Central memory CD8-positive, alpha-beta T cell (primary cell): ENCODE measurements around the gene CNTNAP2.
"Not testable (repeated sequence)": the region's sequence is repeated elsewhere in the genome, so short reads cannot be mapped to it uniquely, and the experiment has no call there.

Source experiments
- ATAC-seq: fragments of 150-1000 bp; cut with Tn5 transposase; replicated peaks from 2 replicates; pipeline ENCODE4 v1.10.0; 2022; ENCODE audit warnings: mild to moderate bottlenecking, moderate FRiP score, moderate number of reproducible peaks; ENCODE audit not compliant: poor library complexity, severe bottlenecking; ENCODE audit errors: extremely low read depth
- DNase-seq, 2 donors: peaks; one replicate each; pipeline ENCODE4 v3.0.0; 2021; ENCODE audit warnings: low spot score in 2 of 2
- H3K27ac Mint-ChIP-seq: one replicate; pipeline ENCODE4 v1.8.0; 2022; ENCODE audit warnings: low read depth, mild to moderate bottlenecking, moderate library complexity, mixed read lengths
- H3K27me3 Mint-ChIP-seq: one replicate; pipeline ENCODE4 v1.8.0; 2022; ENCODE audit warnings: mixed read lengths
- H3K36me3 Mint-ChIP-seq: one replicate; pipeline ENCODE4 v1.8.0; 2022; ENCODE audit warnings: mild to moderate bottlenecking, moderate library complexity, mixed read lengths; ENCODE audit not compliant: insufficient read depth
- H3K4me1 Mint-ChIP-seq: one replicate; pipeline ENCODE4 v1.8.0; 2022; ENCODE audit warnings: mixed read lengths
- H3K4me3 Mint-ChIP-seq: one replicate; pipeline ENCODE4 v1.8.0; 2022; ENCODE audit warnings: mild to moderate bottlenecking, moderate library complexity, mixed read lengths
- H3K9me3 Mint-ChIP-seq: one replicate; pipeline ENCODE4 v1.8.0; 2022; ENCODE audit warnings: mixed read lengths

The CNTNAP2 gene

DNA sequence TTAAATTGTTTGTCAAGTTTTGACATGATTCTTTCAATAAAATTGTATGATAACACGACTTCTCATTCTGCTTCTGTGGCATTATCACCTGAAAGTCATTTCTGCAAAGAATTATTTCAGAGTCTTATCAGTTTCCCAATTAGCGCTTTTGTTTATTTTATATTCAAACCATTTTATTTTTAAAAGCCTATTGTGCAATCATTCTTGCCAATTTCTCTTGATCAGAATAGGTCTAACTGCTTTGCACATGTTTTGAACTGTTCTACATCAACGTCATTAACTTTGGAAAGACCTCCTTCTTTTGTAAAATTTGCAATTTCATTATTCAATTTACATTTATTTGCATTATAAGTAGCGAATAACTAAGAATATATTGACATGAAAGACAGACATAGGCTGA, 758.1 kb downstream of the CNTNAP2 start:
- H3K27me3 Mint-ChIP-seq, result no peaks in the 10 kb centered on the region
- ATAC-seq (no peak), DNase-seq (no peak)
- H3K27ac Mint-ChIP-seq, result no peak overlapping the region
- H3K4me3 Mint-ChIP-seq, result no peak overlapping the region
- H3K9me3 Mint-ChIP-seq, result peaks cover 25% of the 10 kb centered on the region
- H3K4me1 Mint-ChIP-seq, result no peaks in the 10 kb centered on the region
- no peaks in the 10 kb centered on the region for H3K36me3 Mint-ChIP-seq

DNA sequence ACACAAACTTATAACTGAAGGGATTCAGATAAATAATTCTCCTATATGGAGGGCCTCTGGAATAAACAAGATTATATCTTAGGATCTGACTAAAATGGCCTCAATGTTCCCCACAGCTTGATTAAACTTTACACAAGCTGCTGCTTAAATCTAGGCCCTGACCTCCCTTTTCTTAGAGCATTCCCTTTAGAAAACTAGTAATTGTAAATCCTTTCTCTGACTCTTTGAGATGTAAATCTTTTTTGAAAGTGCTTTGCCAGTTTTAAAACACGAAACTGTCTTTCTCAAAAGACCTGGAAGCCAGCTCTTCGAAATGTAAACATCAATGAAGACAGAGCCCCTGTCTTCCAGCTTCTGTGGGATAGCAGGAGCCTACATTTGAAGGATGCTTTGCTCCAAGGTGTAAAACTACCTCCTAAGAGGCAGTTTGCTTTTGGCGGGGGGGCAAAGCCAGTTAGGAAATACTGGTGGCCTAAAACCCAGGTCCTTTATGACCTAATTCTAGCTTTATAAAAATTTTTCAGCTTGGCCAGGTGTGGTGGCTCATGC, 758.7 kb downstream of the CNTNAP2 start:
- DNase-seq (no peak), ATAC-seq (no peak)
- no peak overlapping the region for H3K27ac Mint-ChIP-seq
- H3K4me3 Mint-ChIP-seq, result no peak overlapping the region
- no peaks in the 10 kb centered on the region for H3K4me1 Mint-ChIP-seq
- H3K9me3 Mint-ChIP-seq, result peaks cover 19% of the 10 kb centered on the region
- no peaks in the 10 kb centered on the region for H3K36me3 Mint-ChIP-seq
- no peaks in the 10 kb centered on the region for H3K27me3 Mint-ChIP-seq

DNA sequence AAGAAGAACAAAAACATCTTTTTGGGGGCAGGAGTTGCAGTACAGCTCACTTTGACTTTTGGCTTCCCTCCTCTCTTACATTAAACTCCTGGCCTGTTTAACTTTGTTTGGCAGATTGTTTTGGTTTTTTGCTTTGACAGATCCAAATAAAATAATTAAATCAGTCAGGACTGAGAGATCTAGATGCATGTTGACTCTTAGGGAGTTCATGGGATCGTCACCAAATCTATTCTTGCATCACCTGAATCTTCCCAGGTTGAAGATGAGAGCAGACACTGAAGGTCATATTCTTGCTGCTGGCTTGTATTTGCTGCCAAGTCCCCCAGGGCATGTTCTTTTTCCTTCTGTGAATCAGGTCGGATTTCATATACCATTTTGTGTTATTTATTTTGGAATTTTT, 759.4 kb downstream of the CNTNAP2 start:
- Mint-ChIP-seq H3K27ac (no peak overlapping the region), H3K9me3 (peaks cover 19% of the 10 kb centered on the region), H3K4me3 (no peak overlapping the region), H3K27me3 (no peaks in the 10 kb centered on the region), H3K4me1 (no peaks in the 10 kb centered on the region), H3K36me3 (no peaks in the 10 kb centered on the region)
- DNase-seq (no peak), ATAC-seq (no peak)

DNA sequence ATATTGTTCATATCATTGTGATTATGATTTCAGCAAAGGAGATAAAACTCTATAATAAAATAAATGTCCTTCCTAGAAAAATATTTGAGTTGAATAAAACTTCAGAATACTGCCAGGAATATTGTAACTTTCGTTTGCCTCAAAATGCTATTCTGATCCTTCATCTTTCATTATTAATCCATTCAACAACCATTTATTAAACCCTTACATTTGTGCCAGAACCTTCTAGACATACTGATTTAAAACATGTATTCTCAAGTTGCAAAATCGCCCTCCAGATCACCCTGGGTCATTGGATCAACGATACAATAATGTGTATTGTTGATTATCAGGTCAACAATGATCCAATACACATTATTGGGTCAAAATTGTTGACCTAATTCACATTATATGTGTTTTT, 759.8 kb downstream of the CNTNAP2 start:
- Mint-ChIP-seq H3K27me3 (no peaks in the 10 kb centered on the region), H3K36me3 (no peaks in the 10 kb centered on the region), H3K4me3 (no peak overlapping the region), H3K9me3 (peaks cover 19% of the 10 kb centered on the region), H3K27ac (no peak overlapping the region), H3K4me1 (no peaks in the 10 kb centered on the region)
- DNase-seq (no peak), ATAC-seq (no peak)

DNA sequence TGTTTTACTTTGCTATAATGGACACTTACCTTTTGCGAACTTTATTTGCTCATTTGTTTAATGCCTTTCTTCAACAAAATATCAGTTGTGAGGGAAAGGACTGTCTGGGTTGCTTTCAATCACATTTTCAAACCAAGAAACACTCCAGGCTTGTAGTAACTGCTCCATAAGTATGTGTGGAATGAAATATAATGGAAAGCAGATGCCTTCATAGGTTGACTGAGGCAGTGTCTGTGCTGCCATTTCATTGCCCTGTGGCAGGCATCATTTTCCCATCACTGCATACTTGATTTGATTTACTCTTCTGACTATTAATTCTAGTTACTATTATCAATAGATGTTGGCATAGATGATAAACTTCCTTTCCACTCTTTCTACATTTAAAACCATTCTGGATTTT, 762.3 kb downstream of the CNTNAP2 start:
- Mint-ChIP-seq H3K9me3 (peaks cover 12% of the 10 kb centered on the region), H3K36me3 (no peaks in the 10 kb centered on the region), H3K4me3 (no peak overlapping the region), H3K4me1 (no peaks in the 10 kb centered on the region), H3K27me3 (no peaks in the 10 kb centered on the region), H3K27ac (no peak overlapping the region)
- no peak for DNase-seq
- ATAC-seq, result no peak

DNA sequence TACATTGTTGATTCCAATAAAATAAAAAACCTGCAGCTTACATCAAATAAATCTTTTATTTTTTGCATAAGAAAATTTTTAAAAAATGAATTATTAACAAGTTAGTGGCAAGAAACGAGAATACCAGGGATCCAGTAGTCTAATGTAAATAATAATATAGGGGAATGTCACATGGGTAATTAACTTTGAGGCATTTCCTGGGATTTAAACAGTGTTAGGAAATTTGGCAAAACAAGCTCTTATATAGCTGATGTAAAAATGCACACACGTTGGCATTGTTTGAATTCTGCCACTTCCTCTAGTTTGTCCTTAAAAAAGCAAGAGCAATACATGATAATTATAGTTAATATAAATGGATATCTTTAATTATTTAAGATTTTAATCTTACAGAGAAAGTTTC, 768.6 kb downstream of the CNTNAP2 start:
- no peaks in the 10 kb centered on the region for H3K36me3 Mint-ChIP-seq
- H3K27ac Mint-ChIP-seq, result no peak overlapping the region
- no peaks in the 10 kb centered on the region for H3K4me1 Mint-ChIP-seq
- no peaks in the 10 kb centered on the region for H3K27me3 Mint-ChIP-seq
- no peak overlapping the region for H3K4me3 Mint-ChIP-seq
- DNase-seq, result no peak
- no peak for ATAC-seq
- peaks cover 19% of the 10 kb centered on the region for H3K9me3 Mint-ChIP-seq

DNA sequence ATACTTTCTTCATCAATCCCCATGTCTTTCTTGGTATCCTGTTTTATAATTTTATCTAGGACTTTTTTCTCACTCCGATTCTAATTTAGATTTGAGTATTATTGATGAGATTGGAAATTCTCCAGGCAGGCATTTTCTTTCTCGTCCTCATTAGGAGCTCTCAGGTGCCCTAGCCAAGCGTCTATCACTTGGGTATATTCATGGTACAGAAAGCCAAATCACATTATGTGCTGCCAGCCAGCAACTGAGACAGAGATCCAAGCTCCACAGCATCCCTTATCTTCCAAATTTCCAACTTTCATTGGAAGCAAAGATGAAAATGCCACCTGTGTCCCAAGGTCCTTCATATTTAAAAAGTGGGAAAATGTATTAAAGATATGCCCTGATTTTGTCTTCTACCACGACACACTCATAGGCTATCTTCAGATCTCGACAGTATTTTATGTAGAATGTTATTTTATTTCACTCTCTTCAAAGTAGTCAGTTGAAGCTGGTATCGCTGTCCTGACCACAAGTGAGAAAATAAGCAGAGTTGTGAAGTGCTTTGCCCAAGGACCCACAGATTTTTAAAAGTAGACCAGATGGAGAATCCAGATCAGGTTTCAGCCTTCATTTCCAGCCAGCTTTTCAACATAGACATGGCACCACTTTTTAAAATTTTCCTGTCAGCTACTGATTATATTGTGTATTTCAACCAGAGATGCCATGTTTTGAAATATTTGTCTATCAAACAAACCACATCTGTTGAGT, 773.4 kb downstream of the CNTNAP2 start:
- no peak for ATAC-seq
- no peak overlapping the region for H3K27ac Mint-ChIP-seq
- no peak for DNase-seq
- H3K4me3 Mint-ChIP-seq, result no peak overlapping the region
- H3K4me1 Mint-ChIP-seq, result no peaks in the 10 kb centered on the region
- H3K36me3 Mint-ChIP-seq, result no peaks in the 10 kb centered on the region
- H3K27me3 Mint-ChIP-seq, result no peaks in the 10 kb centered on the region
- H3K9me3 Mint-ChIP-seq, result peaks cover 21% of the 10 kb centered on the region

DNA sequence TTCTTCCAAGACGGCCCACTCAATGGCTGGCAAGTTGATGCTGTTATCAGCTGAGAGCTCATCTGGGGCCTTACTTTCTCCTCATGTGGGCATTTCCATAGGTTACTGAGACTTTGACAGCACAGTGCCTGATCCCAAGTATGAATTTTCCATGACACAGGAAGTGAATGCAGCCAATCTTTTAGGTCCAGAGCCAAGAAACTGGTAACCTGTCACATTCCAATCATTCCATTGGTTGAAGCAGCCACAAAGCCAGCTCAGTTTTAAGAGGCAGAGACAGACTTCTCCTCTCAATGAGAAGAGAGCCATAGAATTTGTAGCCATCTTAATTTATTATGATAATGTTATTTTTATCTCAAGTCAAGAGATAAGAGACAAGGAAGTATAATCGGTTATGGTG, 775.5 kb downstream of the CNTNAP2 start:
- no peak for ATAC-seq
- peaks cover 14% of the 10 kb centered on the region for H3K9me3 Mint-ChIP-seq
- H3K36me3 Mint-ChIP-seq, result no peaks in the 10 kb centered on the region
- no peaks in the 10 kb centered on the region for H3K4me1 Mint-ChIP-seq
- H3K27me3 Mint-ChIP-seq, result no peaks in the 10 kb centered on the region
- no peak for DNase-seq
- H3K4me3 Mint-ChIP-seq, result no peak overlapping the region
- no peak overlapping the region for H3K27ac Mint-ChIP-seq

DNA sequence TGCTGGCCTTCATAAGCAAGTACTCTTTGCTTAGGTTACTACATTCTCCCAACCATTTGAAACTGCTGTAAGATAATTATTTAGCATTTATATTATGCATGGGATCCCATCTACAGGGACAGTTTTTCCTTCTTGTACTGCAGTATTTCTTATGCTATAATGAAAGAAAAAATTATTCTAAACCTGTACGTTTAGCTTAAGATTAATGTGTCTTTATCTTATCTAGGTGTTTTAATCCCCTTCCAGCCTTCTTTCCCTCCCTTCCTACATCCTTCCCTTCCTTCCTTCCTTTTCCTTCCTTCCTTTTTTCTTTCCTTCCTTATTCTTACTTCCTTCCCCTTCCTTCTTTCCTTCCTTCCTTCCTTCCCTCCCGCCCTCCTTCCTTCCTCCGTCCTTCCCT, 778.3 kb downstream of the CNTNAP2 start:
- H3K4me3 Mint-ChIP-seq, result no peak overlapping the region
- no peaks in the 10 kb centered on the region for H3K4me1 Mint-ChIP-seq

DNA sequence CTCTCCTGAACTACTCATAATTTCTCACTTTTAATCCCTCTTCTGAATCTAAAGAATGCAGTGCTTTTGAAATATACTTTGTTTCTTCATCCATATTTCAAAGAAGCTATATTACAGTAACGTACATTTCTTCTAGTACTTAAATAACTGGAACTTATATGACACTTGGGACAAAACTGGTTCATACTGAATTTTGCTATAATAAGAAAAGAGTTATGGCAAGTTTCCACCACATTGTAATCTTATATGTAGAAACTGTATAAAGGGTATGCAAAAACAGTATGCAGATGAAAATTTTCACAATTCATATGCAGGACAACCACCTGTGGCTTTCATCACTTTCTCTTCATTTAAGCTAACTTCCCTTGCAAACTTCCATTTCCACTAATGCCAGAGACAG, 785.7 kb downstream of the CNTNAP2 start:
- H3K4me3 Mint-ChIP-seq, result no peak overlapping the region
- DNase-seq (no peak), ATAC-seq (no peak)
- H3K27ac Mint-ChIP-seq, result no peak overlapping the region
- peaks cover 26% of the 10 kb centered on the region for H3K9me3 Mint-ChIP-seq
- no peaks in the 10 kb centered on the region for H3K27me3 Mint-ChIP-seq
- H3K36me3 Mint-ChIP-seq, result no peaks in the 10 kb centered on the region
- H3K4me1 Mint-ChIP-seq, result no peaks in the 10 kb centered on the region

More for the DNA sequence above, 778.3 kb downstream of the CNTNAP2 start:
- ATAC-seq (no peak), DNase-seq (no peak)
- H3K36me3 Mint-ChIP-seq, result no peaks in the 10 kb centered on the region
- no peaks in the 10 kb centered on the region for H3K27me3 Mint-ChIP-seq
- peaks cover 19% of the 10 kb centered on the region for H3K9me3 Mint-ChIP-seq
- no peak overlapping the region for H3K27ac Mint-ChIP-seq

DNA sequence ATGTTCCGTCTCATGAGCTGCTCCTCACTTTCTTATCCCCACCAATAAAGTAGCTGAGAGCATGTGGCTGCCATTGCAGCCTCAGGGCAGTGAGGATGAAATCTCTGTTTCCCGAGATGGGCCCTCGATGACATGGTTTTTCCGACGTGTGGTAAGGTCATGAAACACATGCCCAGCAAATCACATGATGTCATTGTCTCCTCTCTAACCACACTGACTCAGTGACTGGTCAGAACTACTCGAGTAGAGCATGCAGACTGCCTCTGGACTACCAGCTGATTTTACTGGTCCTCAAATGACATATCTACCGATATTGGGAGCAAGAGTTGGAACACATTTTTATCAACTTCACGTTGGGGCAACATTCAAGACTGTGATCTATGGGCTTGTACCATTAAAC, 786.1 kb downstream of the CNTNAP2 start:
- H3K27me3 Mint-ChIP-seq, result no peaks in the 10 kb centered on the region
- H3K4me1 Mint-ChIP-seq, result no peaks in the 10 kb centered on the region
- no peak for DNase-seq
- peaks cover 26% of the 10 kb centered on the region for H3K9me3 Mint-ChIP-seq
- no peak overlapping the region for H3K4me3 Mint-ChIP-seq
- no peak overlapping the region for H3K27ac Mint-ChIP-seq
- no peak for ATAC-seq
- no peaks in the 10 kb centered on the region for H3K36me3 Mint-ChIP-seq

DNA sequence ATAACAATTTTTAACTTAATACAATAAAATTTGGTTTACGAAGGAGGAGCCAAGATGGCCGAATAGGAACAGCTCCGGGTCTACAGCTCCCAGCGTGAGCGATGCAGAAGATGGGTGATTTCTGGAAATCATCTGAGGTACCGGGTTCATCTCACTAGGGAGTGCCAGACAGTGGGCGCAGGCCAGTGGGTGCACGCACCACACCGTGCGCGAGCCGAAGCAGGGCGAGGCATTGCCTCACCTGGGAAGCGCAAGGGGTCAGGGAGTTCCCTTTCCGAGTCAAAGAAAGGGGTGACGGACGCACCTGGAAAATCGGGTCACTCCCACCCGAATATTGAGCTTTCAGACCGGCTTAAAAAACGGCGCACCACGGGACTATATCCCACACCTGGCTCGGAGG, 789.1 kb downstream of the CNTNAP2 start:
- DNase-seq, H3K4me3 Mint-ChIP-seq, ATAC-seq, H3K27me3 Mint-ChIP-seq, H3K4me1 Mint-ChIP-seq, H3K36me3 Mint-ChIP-seq, H3K27ac Mint-ChIP-seq: not testable (repeated sequence)
- H3K9me3 Mint-ChIP-seq, result peaks cover 11% of the 10 kb centered on the region

DNA sequence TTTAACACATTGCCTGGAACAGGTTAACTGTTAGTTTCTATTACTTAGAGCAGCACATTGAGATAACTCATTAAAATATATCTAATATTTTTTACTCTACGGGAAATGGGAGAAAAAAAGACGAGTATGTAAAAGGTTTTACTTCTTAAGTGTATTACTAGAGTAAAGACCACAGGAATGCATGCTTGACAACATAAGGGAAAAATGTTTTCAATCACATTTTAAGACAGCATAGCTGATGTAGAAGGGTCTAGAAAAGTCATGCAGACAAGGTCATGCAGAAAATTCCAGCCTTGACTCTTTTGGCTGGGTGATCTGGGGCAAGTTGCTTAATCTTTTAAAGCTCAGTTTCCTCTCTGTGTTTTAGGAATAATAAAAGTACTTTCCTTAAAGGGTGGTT, 806.2 kb downstream of the CNTNAP2 start:
- no peaks in the 10 kb centered on the region for H3K4me1 Mint-ChIP-seq
- no peak overlapping the region for H3K27ac Mint-ChIP-seq
- no peak for ATAC-seq
- H3K36me3 Mint-ChIP-seq, result no peaks in the 10 kb centered on the region
- H3K27me3 Mint-ChIP-seq, result no peaks in the 10 kb centered on the region
- no peak overlapping the region for H3K4me3 Mint-ChIP-seq
- no peak for DNase-seq
- H3K9me3 Mint-ChIP-seq, result peaks cover 15% of the 10 kb centered on the region
